GM19438 (cell line): Measurements from ENCODE around the gene CDHR5.
"Not testable (repeated sequence)": the region's sequence is repeated elsewhere in the genome, so short reads cannot be mapped to it uniquely, and the experiment has no call there.

Experiments
- ATAC-seq: cut with Tn5 transposase; IDR thresholded peaks from one replicate; pipeline ENCODE4 v1.9.1; 2021; ENCODE audit warnings: low read depth; ENCODE audit not compliant: unreplicated experiment

Gene CDHR5, protein sequence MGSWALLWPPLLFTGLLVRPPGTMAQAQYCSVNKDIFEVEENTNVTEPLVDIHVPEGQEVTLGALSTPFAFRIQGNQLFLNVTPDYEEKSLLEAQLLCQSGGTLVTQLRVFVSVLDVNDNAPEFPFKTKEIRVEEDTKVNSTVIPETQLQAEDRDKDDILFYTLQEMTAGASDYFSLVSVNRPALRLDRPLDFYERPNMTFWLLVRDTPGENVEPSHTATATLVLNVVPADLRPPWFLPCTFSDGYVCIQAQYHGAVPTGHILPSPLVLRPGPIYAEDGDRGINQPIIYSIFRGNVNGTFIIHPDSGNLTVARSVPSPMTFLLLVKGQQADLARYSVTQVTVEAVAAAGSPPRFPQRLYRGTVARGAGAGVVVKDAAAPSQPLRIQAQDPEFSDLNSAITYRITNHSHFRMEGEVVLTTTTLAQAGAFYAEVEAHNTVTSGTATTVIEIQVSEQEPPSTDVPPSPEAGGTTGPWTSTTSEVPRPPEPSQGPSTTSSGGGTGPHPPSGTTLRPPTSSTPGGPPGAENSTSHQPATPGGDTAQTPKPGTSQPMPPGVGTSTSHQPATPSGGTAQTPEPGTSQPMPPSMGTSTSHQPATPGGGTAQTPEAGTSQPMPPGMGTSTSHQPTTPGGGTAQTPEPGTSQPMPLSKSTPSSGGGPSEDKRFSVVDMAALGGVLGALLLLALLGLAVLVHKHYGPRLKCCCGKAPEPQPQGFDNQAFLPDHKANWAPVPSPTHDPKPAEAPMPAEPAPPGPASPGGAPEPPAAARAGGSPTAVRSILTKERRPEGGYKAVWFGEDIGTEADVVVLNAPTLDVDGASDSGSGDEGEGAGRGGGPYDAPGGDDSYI

DNA sequence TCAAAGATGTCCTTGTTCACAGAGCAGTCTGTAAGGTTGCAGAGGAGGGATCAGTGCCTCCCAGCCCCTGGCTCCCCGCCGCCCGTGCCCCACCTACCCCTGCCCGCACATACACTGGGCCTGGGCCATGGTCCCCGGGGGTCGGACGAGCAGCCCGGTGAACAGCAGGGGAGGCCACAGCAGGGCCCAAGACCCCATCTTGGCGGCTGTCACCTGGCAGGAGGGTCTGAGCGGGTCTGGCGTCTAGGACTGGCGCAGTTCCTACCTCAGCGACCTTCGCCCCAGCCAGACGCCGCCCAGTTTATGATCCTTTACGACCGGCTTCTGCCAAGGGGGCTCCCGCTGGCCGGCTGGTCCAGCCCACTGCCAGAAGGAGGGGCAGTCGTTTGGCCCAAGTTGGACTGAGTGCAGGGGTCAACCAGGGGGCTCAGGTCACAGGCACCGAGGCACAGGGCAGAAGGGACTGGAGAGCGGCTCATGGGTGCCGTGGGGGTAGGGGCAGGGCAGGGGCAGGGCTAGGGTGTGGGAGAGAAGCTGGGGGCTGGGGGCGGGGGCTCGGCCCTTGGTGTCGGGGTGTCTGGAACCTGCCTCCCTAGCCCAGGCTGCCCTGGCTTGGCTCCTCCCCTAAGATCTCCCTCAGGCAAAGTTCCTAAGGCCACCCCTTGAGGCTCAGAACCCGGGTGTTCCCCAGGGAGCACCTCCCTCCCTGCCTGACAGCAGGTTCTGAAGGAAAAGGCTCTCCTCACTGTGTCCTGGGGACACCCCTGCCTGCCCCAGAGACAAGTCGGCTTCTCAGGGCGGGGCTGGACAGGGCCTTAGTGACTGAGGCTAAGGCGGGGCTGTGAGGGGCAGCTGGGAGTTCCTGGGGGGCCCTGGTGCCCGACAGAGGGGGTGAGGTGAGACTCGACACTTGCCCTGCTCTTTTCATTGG lies at the start of gene CDHR5:
Gene CDHR5 (minus strand): TSS at position 251 of the 931 bp plus-strand sequence. CDS start 53 bp downstream, at position 198.
- no peak for ATAC-seq

DNA sequence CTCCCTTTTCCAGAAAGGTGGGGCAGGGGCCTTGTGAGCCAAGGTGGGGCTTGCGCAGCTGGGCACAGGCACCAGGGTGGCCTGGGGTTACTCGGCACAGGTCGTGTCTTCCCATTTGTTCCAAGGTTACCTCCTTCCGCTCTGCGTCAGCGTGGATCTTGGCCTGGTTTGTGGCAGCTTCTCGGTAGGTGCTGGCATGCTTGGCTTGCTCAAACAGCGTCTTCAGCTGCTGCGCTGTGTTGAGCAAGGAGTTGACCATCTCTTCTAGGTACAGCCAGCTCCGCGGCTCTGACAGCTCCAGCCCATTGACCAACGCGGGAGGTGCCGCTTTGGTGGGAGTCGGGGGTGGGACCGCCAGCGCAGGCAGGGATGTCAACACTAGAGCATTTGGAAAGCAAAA lies 49.7 kb upstream of the CDHR5 start:
- ATAC-seq = no peak

DNA sequence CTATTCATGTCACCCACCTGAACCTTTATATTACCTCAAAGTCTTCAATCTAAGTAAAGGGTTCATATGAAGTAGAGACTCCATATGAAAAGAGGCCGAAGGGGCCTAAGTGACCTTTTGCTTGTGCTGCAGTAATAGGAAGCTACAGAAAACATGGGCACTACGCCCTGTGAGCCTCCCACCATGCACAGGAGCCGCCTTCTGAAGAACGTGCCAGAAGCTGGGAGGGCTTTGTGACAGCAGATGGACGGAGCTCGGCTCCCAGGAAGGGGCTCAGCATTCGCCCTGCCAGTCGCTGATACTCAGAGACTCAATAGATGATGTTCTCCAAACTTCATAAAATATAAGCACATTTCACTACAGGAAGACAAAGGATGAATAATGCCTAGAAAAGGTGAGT lies 49.1 kb upstream of the CDHR5 start:
- ATAC-seq = no peak

DNA sequence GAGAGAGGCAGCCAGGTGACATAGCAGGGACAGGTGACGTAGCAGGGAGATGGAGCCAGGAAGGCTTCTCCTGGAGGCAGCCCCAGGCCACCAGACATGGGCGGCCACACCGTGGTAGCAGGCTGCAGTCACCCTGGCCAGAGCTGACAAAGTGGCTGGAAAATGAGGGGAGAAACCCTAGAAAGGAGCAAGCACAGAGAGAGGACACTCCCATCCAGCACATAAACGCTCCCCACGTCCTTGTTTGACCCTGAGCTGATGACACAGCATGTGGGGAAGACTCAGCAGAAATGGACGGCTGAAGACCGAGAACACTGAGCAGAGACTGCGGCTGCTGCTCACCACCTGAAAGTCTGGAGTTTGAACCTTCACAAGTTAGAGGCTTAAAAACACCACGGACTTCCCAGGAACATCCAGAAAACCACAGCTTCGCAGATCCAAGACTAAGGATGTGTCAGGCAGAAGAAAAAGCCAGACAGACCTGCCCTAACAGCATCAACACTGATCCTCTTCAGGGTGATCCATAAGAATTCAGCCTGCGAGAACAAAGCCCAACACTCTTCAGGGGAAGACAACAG lies 41.0 kb upstream of the CDHR5 start:
- no peak for ATAC-seq

DNA sequence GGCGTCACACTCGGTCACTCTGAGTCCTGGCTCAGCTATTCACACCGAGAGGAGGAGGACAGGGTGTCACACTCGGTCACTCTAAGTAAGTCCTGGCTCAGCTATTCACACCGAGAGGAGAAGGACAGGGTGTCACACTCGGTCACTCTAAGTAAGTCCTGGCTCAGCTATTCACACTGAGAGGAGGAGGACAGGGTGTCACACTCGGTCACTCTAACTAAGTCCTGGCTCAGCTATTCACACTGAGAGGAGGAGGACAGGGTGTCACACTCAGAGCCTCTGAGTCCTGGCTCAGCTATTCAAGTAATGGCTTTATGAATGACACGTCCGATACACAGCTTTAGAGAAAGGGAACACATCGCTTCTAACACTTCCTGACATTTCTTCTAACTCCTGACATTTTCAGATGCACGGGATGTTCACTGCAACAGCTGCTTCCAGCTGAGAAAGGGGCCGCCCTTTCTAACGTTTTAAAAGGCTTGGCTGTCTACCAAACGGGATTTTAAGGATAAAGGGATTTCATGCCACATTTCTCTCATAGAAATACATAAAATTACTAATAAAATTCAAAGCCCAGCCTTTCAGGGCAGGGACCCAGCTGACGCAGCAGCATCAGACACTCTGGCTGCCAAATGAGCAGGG lies 40.4 kb upstream of the CDHR5 start:
- ATAC-seq = no peak

DNA sequence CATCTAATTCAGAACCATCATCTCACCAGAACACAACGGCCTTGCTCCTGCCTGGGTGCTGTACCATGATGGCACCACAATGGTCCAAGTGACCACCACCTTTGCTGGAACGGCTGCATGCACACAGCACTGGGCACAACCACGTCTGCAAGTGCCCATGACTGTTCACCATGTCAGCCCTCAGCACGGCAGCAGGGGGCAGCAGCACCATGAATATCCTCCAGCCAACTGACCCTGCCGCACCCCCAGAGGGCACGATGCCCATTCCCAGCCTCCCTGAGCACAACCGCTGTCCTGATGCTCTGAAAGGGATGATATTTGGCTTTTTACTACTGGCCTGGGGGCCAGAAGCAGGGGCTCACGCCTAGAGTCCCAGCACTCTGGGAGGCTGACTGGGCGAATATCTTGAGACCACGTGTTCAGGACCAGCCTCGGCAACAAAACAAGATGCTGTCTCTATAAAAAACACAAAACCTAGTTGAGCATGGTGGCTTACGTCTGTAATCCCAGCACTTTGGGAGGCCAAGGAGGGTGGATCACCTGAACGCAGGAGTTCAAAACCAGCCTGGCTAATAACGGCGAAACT lies 38.0 kb upstream of the CDHR5 start:
- no peak for ATAC-seq

DNA sequence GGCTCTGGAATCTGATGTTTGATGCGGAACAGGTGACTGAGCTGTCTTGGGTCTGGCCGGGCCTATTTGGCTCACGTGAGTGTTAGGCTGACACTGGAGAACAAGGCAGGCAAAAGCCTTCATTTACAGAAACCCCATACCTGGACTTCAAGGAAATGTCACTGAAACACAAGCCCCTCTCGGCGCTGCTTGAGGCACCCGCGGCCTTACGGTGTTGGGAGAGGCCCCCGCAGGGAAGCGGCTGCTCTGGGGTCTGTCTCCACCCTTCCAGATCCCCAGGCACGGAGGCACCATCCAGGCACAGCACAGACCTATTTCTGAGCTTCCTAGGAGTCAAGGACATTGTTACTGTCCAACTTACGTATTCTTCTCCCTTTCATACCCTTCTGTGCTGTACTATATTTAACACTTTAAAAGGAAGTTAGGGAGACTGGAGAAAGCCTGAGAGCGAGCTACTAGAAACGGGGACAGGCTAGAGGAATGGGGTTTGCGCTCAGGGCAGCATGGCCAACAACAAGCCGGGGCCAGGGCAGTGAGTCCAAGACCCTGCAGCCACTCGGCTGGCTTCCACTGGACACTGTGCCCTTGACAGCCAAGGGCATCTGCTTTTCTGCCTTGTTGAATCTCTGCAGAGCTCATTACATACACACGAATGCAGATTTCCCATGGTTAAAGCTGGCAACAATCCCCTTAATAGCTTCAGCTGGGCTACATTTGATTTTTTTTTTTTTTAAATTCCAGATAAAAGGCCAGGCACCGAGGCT lies 36.1 kb upstream of the CDHR5 start:
- ATAC-seq = no peak

DNA sequence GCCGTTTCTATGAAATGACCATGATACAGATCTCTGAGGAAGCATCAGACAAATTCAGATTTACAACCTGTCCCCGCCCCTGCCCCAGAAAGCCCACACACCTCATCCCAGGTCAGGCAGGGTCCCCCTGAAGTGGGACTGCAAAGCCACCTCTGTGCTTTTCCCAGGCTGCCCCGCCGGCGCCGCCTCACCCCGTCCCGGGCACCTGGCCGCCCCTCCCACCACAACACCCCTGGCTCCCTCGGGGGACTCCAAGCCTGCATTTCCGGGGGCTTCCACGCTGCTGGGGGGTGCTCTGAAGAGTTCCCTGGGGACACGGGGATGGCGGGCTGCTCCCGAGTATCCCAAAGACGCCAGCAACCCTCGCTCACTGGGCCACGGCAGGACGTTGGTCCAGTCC lies 35.5 kb upstream of the CDHR5 start:
- no peak for ATAC-seq

DNA sequence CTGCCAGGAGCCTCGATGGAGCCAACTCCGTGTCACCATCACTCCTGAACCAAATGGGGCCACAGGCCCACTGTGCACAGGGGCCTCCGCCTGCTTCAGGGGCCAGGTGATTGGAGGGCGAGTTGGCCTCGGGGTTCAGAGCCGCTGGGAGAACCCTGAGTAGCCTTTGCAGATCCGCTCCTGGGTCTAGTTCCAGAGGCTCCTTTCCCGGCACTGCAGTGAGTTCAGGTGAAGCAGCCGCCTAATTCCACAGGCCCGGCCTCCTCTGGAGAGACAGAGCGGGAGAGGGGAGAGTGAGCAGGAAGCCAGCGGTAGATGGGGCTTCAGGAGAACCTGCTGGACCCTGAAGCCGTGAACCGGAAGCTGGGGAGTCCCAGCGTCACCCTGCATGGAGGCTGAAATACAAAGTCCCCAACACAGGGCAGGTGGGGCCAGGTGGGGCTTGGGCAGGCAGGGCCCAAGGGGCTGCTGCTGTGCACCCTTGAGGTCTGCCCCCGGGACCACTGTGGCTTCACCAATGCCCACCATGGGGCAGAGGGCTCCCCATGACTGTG lies 34.9 kb upstream of the CDHR5 start:
- no peak for ATAC-seq

DNA sequence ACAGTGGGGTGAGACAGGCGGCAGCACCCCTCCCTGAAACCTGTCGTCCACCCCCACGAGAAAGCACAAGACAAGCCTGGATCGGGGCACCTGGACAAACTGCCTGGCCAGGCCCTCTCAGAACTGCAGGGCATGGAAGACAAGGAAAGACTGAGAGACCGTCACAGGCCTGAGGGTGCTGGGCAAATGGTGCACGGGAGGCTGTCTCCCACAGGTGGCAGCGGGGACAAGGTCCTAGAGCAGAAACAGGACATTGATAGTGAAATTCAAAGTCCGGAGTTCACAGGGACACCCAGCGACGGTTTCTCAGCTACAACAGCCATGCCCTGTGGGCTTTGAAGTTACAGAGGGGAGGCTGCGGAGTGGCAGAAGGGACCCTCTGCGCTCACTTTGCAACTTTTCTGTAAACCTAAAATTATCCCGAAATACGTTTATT lies 33.0 kb upstream of the CDHR5 start:
- ATAC-seq = no peak

DNA sequence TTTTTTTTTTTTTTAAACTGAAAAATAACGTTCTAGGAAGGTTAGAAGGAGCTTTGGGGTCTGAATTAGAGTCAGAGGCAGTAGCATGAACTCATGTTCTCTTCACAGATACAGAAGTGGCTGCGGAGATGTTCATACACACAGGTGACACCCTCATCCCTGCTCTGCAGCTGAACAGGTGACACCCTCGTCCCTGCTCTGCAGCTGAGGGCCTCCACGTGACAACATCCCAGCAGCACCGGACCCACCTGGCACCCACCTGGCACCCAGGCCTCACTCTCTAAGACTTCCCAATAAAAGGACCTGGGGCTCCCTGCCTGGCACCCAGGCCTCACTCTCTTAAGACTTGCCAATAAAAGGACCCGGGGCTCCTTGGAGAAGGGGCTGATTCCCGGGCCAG lies 32.1 kb upstream of the CDHR5 start:
- no peak for ATAC-seq

DNA sequence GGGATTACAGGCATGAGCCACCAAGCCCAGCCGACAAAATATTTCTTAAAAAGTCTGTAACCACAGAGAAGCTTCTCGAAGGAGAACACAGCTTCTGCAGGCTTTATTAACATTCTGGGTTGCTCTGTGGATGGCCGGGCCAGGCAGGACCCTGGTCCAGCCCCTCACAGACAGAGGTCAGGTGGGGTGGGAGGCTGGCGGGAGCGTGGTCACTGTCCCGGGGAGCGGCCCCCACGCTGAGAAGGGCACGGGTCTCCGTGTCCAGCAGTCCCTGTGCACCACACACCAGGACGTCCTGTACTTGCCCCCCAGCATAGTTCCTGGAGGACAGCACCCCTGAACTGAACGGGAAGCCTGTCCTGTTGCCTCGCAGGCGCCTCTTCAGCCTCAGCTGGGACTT lies 31.7 kb upstream of the CDHR5 start:
- no peak for ATAC-seq

DNA sequence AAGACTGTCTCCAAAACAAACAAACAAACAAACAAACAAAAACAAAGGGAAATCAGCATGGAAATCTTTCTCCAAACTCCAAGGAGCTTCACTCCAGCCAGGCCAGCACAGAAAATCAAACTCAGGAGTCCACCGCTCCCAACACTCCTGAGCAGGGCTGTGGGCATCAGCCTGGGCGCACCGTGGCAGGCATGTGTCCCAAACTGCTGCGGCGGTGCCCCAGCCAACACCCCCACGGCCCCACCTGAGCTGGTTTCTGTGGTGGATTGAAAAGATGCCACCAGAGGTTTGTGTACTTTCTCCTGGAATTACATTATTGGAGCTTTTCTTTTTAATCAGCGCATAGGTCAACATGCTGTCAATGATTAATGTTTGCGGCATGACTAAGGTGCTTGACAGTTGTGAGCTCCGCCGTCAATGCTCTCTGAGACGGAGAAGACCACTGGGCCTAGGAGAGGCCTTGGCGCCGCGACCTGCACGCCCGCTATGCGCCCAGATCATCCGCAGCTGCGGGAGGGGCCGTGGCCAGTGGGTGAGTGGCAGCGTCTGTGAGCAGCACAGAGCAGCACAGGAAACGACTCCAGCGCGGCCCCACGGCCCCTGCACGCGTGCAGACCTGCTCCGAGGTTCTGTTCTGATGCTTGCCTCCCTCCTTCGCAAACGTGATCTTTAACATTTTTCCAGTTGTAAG lies 30.4 kb upstream of the CDHR5 start:
- no peak for ATAC-seq

DNA sequence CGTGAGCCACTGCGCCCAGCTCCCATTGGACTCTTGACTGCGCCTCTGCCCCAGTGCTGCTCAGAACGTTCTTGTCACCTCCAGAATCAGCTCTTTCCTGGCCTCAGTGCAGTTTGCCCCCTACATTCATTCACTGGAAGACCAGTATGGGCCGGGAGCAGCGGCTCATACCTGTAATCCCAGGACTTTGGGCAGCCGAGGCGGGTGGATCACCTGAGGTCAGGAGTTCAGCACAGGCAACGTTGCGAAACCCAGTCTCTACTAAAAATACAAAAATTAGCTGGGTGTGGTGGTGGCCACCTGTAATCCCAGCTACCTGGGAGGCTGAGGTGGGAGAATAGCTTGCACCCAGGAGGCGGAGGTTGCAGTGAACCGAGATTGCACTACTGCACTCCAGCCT lies 29.7 kb upstream of the CDHR5 start:
- ATAC-seq = not testable (repeated sequence)

DNA sequence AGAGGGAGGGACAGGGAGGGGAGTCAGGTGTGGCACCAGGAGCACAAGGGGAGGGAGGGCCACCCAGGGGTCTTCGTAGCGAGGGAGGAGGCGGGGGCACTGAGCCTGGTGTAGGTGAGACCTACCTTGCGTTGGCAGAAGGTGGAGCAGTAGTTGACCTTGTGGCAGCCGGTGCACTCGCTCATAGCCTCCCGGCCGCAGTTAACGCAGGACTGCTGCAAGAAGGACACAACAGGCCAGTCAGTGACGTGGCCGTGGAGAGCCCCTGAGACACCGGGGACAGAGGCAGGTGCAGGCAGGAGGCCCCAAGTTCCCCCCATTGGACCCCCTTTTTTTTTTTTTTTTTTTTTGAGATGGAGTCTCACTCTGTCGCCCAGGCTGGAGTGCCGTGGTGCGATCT lies 29.1 kb upstream of the CDHR5 start:
- ATAC-seq = no peak

DNA sequence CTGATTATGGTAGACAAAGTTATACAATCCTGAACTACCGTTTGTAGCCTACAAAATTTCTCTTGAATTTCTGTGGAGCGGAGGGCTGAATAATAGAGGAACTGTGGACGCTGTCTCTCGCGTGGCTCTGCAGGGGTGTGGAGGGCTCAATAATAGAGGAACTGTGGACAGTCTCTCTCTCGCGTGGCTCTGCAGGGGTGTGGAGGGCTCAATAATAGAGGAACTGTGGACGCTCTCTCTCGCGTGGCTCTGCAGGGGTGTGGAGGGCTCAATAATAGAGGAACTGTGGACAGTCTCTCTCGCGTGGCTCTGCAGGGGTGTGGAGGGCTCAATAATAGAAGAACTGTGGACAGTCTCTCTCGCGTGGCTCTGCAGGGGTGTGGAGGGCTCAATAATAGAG lies 28.4 kb upstream of the CDHR5 start:
- ATAC-seq = not testable (repeated sequence)

DNA sequence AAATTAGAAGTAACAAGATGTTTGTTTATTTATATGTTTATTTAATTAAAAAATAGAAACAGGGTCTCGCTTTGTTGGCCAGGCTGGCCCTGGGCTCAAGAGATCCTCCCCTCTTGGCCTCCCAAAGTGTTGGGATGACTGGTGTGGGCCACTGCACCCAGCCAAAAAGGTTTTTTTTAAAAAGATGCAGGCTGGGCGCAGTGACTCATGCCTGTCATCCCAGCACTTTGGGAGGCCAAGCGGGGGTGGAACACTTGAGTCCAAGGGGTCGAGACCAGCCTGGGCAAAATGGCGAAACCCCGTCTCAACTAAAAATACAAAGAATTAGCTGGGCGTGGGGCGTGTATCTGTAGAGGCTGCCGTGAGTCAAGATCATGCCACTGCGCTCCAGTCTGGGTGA lies 25.7 kb upstream of the CDHR5 start:
- no peak for ATAC-seq

DNA sequence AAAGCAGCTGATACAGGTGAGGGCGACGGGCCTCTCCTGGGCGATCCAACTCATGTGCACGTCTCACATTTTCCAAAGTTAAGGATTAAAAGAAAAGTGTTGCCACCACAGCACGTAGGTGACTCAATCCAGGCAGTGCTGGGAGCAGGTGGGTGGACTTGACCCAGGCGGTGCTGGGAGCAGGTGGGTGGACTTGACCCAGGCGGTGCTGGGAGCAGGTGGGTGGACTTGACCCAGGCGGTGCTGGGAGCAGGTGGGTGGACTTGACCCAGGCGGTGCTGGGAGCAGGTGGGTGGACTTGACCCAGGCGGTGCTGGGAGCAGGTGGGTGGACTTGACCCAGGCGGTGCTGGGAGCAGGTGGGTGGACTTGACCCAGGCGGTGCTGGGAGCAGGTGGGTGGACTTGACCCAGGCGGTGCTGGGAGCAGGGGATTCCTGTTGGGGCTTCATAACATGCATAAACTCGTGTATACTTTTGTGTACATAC lies 23.0 kb upstream of the CDHR5 start:
- not testable (repeated sequence) for ATAC-seq
